ENCODE data around the gene DNAJB7.
A peak's percentile ranks its signal among the peaks of the same experiment; 100 is the strongest.
"Not testable (repeated sequence)": the region's sequence is repeated elsewhere in the genome, so short reads cannot be mapped to it uniquely, and the experiment has no call there.

Gene DNAJB7

GRCh38 chr22:40862013-40862412, at the start of gene DNAJB7:
TSS of gene DNAJB7 (minus strand) at chr22:40862113. CDS start at chr22:40861994, 119 bp downstream.
- DNase-seq: no peak

- DNase-seq: no peak
These were observed 47.0 kb upstream of the DNAJB7 start for GRCh38 chr22:40908895-40909294.

GRCh38 chr22:40904101-40904500, 42.2 kb upstream of the DNAJB7 start:
- DNase-seq: no peak

GRCh38 chr22:40898850-40899357, 37.0 kb upstream of the DNAJB7 start:
- DNase-seq: peak in 1 of 2 donors; percentile 75

- DNase-seq: no peak
These were observed 32.5 kb upstream of the DNAJB7 start for GRCh38 chr22:40894417-40894816.

GRCh38 chr22:40890881-40891280, 29.0 kb upstream of the DNAJB7 start:
- no peak for DNase-seq

GRCh38 chr22:40889116-40889515, 27.2 kb upstream of the DNAJB7 start:
- DNase-seq: no peak

GRCh38 chr22:40878922-40879321, 17.0 kb upstream of the DNAJB7 start:
- DNase-seq: no peak

- no peak for DNase-seq
These were observed 15.6 kb upstream of the DNAJB7 start for GRCh38 chr22:40877488-40877887.

GRCh38 chr22:40876907-40877306, 15.0 kb upstream of the DNAJB7 start:
- DNase-seq: no peak

GRCh38 chr22:40875111-40875510, 13.2 kb upstream of the DNAJB7 start:
- DNase-seq: no peak

GRCh38 chr22:40874016-40874415, 12.1 kb upstream of the DNAJB7 start:
- no peak for DNase-seq

- not testable (repeated sequence) for DNase-seq
These were observed 6.5 kb upstream of the DNAJB7 start for GRCh38 chr22:40868379-40868778.

GRCh38 chr22:40867109-40867508, 5.2 kb upstream of the DNAJB7 start:
- DNase-seq: no peak

GRCh38 chr22:40862537-40862936, 624 bp upstream of the DNAJB7 start:
- DNase-seq: no peak

- DNase-seq: no peak
These were observed 4.5 kb downstream of the DNAJB7 start for GRCh38 chr22:40857309-40857855.

GRCh38 chr22:40856513-40857308, 5.2 kb downstream of the DNAJB7 start, which contains the start of the genes ST13 and XPNPEP3:
TSS of gene ST13 (minus strand) at chr22:40856639. CDS start at chr22:40856540, 99 bp downstream.
TSS of gene XPNPEP3 (plus strand) at chr22:40857148. CDS start at chr22:40857182, 34 bp downstream.
- peak; percentile 97 to 99 for DNase-seq

- peak in 1 of 2 donors; percentile 8 for DNase-seq
These were observed 5.9 kb downstream of the DNAJB7 start for GRCh38 chr22:40855979-40856512.

GRCh38 chr22:40855071-40855978, 6.6 kb downstream of the DNAJB7 start:
- DNase-seq: no peak

- DNase-seq: no peak
These were observed 8.0 kb downstream of the DNAJB7 start for GRCh38 chr22:40853961-40854360.

GRCh38 chr22:40853333-40853732, 8.6 kb downstream of the DNAJB7 start:
- DNase-seq: no peak

- not testable (repeated sequence) for DNase-seq
These were observed 16.1 kb downstream of the DNAJB7 start for GRCh38 chr22:40845816-40846215.

- no peak for DNase-seq
These were observed 17.0 kb downstream of the DNAJB7 start for GRCh38 chr22:40844951-40845350.
